ENCODE results near the gene CALN1. TPM values are rescaled to one million over a fixed set of nuclear protein-coding genes. Genes with fewer than 3 reads are reported as not detected.
A peak's percentile ranks its signal among the peaks of the same experiment; 100 is the strongest.

Gene CALN1
- polyA plus RNA-seq, 1 donor from 2014 or later, result 7.8 TPM

DNA sequence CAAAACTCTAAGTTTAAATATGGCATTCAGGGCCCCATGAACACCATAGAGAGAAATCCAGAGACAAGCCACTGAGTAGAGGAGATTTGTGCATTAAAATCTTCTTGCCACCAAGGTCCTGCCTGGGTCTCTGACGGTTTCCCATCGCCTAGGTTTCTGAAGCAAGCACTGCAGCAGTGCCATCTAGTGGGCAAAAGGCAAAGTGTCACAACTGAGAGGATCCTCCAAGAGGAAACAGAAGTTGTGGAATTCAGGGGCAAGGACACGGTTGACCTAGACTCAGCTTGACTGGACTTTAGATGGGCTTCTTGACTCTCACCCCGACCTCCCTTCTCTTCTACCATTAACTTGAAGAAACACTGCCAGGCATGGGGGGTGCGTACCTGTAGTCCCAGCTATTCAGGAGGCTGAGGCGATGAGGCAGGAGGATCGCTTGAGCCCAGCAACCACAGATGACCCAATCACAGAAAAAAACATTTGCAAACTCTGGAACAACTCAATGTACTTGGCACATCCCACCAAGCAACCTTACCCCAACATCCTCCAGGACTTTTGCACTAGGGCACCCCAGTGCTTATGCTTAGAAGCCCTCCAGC, 676.1 kb downstream of the CALN1 start:
- Histone ChIP-seq H3K4me3 (ENCODE audit: low read length) (no peak overlapping the region), H3K79me2 (replicated peaks; ENCODE audit: insufficient read depth, low read length) (no peaks in the 10 kb centered on the region), H3K36me3 (ENCODE audit: insufficient read depth, low read length) (no peaks in the 10 kb centered on the region), H3K27ac (ENCODE audit: low read length) (no peak overlapping the region), H4K20me1 (ENCODE audit: insufficient read depth) (no peaks in the 10 kb centered on the region), H2AFZ (ENCODE audit: low read depth, low read length) (no peak overlapping the region), H3K27me3 (ENCODE audit: insufficient read depth, low read depth, low read length) (peaks cover 4% of the 10 kb centered on the region), H3K9me2 (ENCODE audit: insufficient read depth, low read length) (no peaks in the 10 kb centered on the region), H3K9me3 (ENCODE audit: low read length) (no peaks in the 10 kb centered on the region), H3K9ac (ENCODE audit: low read length) (no peak overlapping the region), H3F3A (ENCODE audit: insufficient read depth, low read length, poor library complexity, severe bottlenecking) (no peaks in the 10 kb centered on the region), H3K4me2 (ENCODE audit: low read length) (no peak overlapping the region)
- TF ChIP-seq, protein P1, sequence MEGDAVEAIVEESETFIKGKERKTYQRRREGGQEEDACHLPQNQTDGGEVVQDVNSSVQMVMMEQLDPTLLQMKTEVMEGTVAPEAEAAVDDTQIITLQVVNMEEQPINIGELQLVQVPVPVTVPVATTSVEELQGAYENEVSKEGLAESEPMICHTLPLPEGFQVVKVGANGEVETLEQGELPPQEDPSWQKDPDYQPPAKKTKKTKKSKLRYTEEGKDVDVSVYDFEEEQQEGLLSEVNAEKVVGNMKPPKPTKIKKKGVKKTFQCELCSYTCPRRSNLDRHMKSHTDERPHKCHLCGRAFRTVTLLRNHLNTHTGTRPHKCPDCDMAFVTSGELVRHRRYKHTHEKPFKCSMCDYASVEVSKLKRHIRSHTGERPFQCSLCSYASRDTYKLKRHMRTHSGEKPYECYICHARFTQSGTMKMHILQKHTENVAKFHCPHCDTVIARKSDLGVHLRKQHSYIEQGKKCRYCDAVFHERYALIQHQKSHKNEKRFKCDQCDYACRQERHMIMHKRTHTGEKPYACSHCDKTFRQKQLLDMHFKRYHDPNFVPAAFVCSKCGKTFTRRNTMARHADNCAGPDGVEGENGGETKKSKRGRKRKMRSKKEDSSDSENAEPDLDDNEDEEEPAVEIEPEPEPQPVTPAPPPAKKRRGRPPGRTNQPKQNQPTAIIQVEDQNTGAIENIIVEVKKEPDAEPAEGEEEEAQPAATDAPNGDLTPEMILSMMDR (IDR thresholded peaks at IDR 0.05; ENCODE audit: poor library complexity, severe bottlenecking), result peak; percentile 94
- TF ChIP-seq, protein P2, sequence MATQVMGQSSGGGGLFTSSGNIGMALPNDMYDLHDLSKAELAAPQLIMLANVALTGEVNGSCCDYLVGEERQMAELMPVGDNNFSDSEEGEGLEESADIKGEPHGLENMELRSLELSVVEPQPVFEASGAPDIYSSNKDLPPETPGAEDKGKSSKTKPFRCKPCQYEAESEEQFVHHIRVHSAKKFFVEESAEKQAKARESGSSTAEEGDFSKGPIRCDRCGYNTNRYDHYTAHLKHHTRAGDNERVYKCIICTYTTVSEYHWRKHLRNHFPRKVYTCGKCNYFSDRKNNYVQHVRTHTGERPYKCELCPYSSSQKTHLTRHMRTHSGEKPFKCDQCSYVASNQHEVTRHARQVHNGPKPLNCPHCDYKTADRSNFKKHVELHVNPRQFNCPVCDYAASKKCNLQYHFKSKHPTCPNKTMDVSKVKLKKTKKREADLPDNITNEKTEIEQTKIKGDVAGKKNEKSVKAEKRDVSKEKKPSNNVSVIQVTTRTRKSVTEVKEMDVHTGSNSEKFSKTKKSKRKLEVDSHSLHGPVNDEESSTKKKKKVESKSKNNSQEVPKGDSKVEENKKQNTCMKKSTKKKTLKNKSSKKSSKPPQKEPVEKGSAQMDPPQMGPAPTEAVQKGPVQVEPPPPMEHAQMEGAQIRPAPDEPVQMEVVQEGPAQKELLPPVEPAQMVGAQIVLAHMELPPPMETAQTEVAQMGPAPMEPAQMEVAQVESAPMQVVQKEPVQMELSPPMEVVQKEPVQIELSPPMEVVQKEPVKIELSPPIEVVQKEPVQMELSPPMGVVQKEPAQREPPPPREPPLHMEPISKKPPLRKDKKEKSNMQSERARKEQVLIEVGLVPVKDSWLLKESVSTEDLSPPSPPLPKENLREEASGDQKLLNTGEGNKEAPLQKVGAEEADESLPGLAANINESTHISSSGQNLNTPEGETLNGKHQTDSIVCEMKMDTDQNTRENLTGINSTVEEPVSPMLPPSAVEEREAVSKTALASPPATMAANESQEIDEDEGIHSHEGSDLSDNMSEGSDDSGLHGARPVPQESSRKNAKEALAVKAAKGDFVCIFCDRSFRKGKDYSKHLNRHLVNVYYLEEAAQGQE (IDR thresholded peaks at IDR 0.05; ENCODE audit: borderline replicate concordance), result no peak
- TF ChIP-seq POLR2AphosphoS5 (IDR thresholded peaks at IDR 0.05) (no peak), RAD21 (conservative IDR thresholded peaks at IDR 0.05) (peak; percentile 94), MXI1 (conservative IDR thresholded peaks at IDR 0.05; ENCODE audit: poor library complexity, severe bottlenecking) (no peak), EZH2 (IDR thresholded peaks at IDR 0.05; ENCODE audit: borderline replicate concordance, insufficient read depth, low read length, poor library complexity, severe bottlenecking) (no peak), SMC3 (conservative IDR thresholded peaks at IDR 0.05; ENCODE audit: poor library complexity) (peak; percentile 97), EP300 (conservative IDR thresholded peaks at IDR 0.05; ENCODE audit: poor library complexity, severe bottlenecking) (no peak)

DNA sequence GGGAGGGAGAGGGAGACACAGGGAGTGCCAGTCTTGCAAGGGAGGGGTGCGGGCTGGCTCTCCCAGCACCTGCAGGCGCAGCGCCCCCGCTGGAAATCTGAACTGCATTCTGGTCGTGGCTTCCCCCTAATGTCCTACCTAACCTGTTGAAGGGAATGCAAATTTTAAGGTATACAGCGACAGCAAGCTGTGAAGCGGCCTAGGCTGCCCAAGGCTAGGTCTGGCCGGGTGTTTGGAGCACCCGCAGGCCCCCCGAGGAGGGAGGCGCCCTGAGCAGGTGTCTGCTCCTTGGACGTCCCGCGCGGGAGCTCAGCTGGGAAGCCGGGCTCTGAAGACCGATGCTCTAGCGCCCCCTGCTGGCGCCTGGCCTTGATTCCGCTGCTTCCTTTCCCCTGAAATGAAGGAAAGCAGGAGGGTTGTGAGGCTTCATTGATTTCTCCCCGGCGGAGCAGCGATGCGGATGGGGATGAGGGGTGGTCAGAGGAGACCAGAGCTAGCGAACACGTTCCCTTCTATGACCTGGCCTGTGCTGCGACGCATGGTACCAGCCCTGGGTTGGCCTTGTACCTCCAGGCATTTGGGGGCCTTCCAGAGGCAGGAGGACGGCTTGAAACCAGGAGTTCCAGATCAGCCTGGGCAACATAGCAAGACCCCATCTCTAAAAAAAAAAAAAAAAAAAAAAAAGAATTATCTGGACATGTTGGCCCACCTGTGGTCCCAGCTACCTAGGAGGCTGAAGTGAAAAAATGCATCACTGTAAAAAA, 678.8 kb downstream of the CALN1 start:
- no peaks in the 10 kb centered on the region for H3K27me3 ChIP-seq (ENCODE audit: insufficient read depth, low read depth, low read length)
- no peak overlapping the region for H3K27ac ChIP-seq (ENCODE audit: low read length)
- no peaks in the 10 kb centered on the region for H3K36me3 ChIP-seq (ENCODE audit: insufficient read depth, low read length)
- peak overlapping the region; percentile 25 for H3K4me2 ChIP-seq (ENCODE audit: low read length)
- no peaks in the 10 kb centered on the region for H3K79me2 ChIP-seq (replicated peaks; ENCODE audit: insufficient read depth, low read length)
- H3K9me2 ChIP-seq (ENCODE audit: insufficient read depth, low read length), result no peaks in the 10 kb centered on the region
- TF ChIP-seq RAD21 (conservative IDR thresholded peaks at IDR 0.05), result peak; percentile 99
- TF ChIP-seq SMC3 (conservative IDR thresholded peaks at IDR 0.05; ENCODE audit: poor library complexity), result peak; percentile 100
- TF ChIP-seq EP300 (conservative IDR thresholded peaks at IDR 0.05; ENCODE audit: poor library complexity, severe bottlenecking), result no peak
- TF ChIP-seq, protein P1 (IDR thresholded peaks at IDR 0.05; ENCODE audit: poor library complexity, severe bottlenecking), result peak; percentile 99
- TF ChIP-seq, protein P2 (IDR thresholded peaks at IDR 0.05; ENCODE audit: borderline replicate concordance), result no peak
- no peak for TF ChIP-seq TAF1 (IDR thresholded peaks at IDR 0.05; ENCODE audit: low read depth)
- peak overlapping the region; percentile 59 for H3K4me3 ChIP-seq (ENCODE audit: low read length)
- no peak overlapping the region for H3K9ac ChIP-seq (ENCODE audit: low read length)
- no peaks in the 10 kb centered on the region for H3F3A ChIP-seq (ENCODE audit: insufficient read depth, low read length, poor library complexity, severe bottlenecking)
- no peaks in the 10 kb centered on the region for H4K20me1 ChIP-seq (ENCODE audit: insufficient read depth)
- no peaks in the 10 kb centered on the region for H3K9me3 ChIP-seq (ENCODE audit: low read length)
- no peak overlapping the region for H2AFZ ChIP-seq (ENCODE audit: low read depth, low read length)

Measured in neural cell (in vitro differentiated cells).